ENCODE data around the gene WWOX. TPM values are rescaled to one million over a fixed set of nuclear protein-coding genes. Genes with fewer than 3 reads are reported as not detected.

WWOX gene
- total RNA-seq, 6 experiments from 2014 or later = 0.46 to 3.4 (median 1.3) TPM

GRCh38 chr16:78817200-78817739, 717.8 kb downstream of the WWOX start:
- no peak overlapping the region for H3K4me3 Mint-ChIP-seq
- no peaks in the 10 kb centered on the region for H3K4me1 Mint-ChIP-seq (ENCODE audit: low read depth)
- H3K36me3 Mint-ChIP-seq (ENCODE audit: low read depth) = no peaks in the 10 kb centered on the region
- TF ChIP-seq CTCF (IDR thresholded peaks at IDR 0.05) = no peak
- H3K9me3 Mint-ChIP-seq = peaks cover 66% of the 10 kb centered on the region
- no peak for DNase-seq
- H3K27me3 Mint-ChIP-seq (ENCODE audit: insufficient read depth) = no peaks in the 10 kb centered on the region; the same call in 1 of the 2 replicates
- no peak overlapping the region for H3K27ac Mint-ChIP-seq

DNA sequence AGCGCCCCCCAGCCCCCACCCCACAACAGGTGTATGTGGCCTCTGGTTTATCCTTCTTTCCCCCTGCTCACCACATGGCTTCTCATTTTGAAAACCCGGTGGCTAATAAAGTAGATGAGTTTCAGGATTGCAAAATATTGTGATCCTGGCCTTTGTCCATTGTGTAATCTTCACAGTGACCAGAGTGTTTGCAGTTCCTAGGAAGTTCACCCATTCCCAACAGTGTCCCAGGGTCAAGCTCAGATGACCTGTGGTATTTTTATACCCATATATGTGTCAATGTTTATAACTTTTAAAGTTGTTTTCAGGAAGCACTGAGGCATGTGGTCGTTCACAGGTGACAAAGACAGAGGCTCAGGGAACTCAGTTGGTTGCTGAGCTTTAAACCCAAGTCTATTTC, 721.9 kb downstream of the WWOX start:
- no peaks in the 10 kb centered on the region for H3K4me1 Mint-ChIP-seq (ENCODE audit: low read depth)
- DNase-seq = no peak
- H3K36me3 Mint-ChIP-seq (ENCODE audit: low read depth) = peaks cover 6% of the 10 kb centered on the region; the same call in 1 of the 2 replicates
- TF ChIP-seq CTCF (IDR thresholded peaks at IDR 0.05) = no peak
- H3K27ac Mint-ChIP-seq = no peak overlapping the region
- H3K9me3 Mint-ChIP-seq = peaks cover 57% of the 10 kb centered on the region
- H3K4me3 Mint-ChIP-seq = no peak overlapping the region
- H3K27me3 Mint-ChIP-seq (ENCODE audit: insufficient read depth) = no peaks in the 10 kb centered on the region; the same call in 1 of the 2 replicates

- no peak for TF ChIP-seq CTCF (IDR thresholded peaks at IDR 0.05)
- Mint-ChIP-seq H3K4me3 (no peak overlapping the region), H3K27ac (no peak overlapping the region), H3K4me1 (ENCODE audit: low read depth) (no peaks in the 10 kb centered on the region), H3K9me3 (peaks cover 61% of the 10 kb centered on the region), H3K36me3 (ENCODE audit: low read depth) (peaks cover 6% of the 10 kb centered on the region; the same call in 1 of the 2 replicates), H3K27me3 (ENCODE audit: insufficient read depth) (no peaks in the 10 kb centered on the region; the same call in 1 of the 2 replicates)
- DNase-seq = no peak
Observed at GRCh38 chr16:78822509-78822908, 723.1 kb downstream of the WWOX start.

DNA sequence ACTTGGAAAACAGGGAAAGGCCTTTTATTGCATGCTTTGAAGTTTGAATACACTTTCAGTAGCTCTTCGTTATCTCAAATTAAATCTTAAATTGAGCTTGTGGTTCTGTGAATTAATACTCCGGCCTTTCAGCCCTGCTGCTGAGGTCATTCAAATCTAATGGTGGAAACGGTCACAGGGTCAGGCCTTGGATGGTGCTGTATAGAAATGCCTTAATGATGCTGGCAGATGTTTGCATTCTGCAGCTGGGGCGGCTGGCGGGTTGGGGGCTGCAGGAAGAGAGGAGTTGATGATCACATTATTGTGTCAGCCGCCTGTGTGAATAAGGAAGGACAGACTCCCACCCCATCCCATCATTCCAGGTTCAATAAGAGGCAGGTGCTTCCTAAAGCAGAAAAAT, 723.6 kb downstream of the WWOX start:
- no peak overlapping the region for H3K27ac Mint-ChIP-seq
- no peak overlapping the region for H3K4me3 Mint-ChIP-seq
- H3K27me3 Mint-ChIP-seq (ENCODE audit: insufficient read depth) = no peaks in the 10 kb centered on the region; the same call in 1 of the 2 replicates
- TF ChIP-seq CTCF (IDR thresholded peaks at IDR 0.05) = no peak
- no peaks in the 10 kb centered on the region for H3K4me1 Mint-ChIP-seq (ENCODE audit: low read depth)
- no peak for DNase-seq
- peaks cover 61% of the 10 kb centered on the region for H3K9me3 Mint-ChIP-seq
- H3K36me3 Mint-ChIP-seq (ENCODE audit: low read depth) = peaks cover 6% of the 10 kb centered on the region; the same call in 1 of the 2 replicates

DNA sequence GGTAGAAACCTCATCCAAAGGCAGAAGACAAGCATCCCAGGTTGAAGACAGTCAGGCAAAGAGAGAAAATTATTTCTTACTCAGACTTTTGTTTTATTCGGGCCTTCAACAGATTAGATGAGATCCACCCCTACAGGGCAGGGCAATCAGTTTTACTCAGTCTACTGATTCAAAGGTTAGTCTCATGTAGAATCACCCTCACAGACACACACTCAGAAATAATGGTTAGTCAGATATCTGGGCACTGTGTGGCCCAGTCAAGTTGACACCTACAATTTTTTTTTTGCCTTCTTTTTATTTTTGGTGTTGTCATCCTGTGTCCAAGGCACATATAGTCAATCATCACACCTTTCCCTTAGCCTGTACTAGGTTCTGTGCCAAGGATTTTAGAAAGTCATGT, 729.8 kb downstream of the WWOX start:
- no peak overlapping the region for H3K4me3 Mint-ChIP-seq
- no peaks in the 10 kb centered on the region for H3K4me1 Mint-ChIP-seq (ENCODE audit: low read depth)
- no peak overlapping the region for H3K27ac Mint-ChIP-seq
- H3K9me3 Mint-ChIP-seq = peaks cover 61% of the 10 kb centered on the region
- no peaks in the 10 kb centered on the region; the same call in 1 of the 2 replicates for H3K27me3 Mint-ChIP-seq (ENCODE audit: insufficient read depth)
- H3K36me3 Mint-ChIP-seq (ENCODE audit: low read depth) = peaks cover 9% of the 10 kb centered on the region
- no peak for DNase-seq
- TF ChIP-seq CTCF (IDR thresholded peaks at IDR 0.05) = no peak
